Spleen (tissue), 7 donors: Measurements from ENCODE around the gene EFCAB11.

Experiments
- CTCF ChIP-seq, 11 experiments: fragments of 200-600 bp in 7 of 11; fragments of 450-650 bp in 4 of 11; sonication (generic) in 4 of 11; IDR thresholded peaks in 8 of 11; conservative IDR thresholded peaks in 3 of 11; 1 replicate in 7 of 11; 2 replicates in 4 of 11; pipeline versions ENCODE4 v1.4.0 to v1.8.0; 2016 to 2021; ENCODE audit warnings: antibody characterized with exemption in 11 of 11, inconsistent platforms in 4 of 11, mild to moderate bottlenecking in 1 of 11
- POLR2AphosphoS5 ChIP-seq, 3 donors: sonication (generic); formaldehyde crosslinking; IDR thresholded peaks; one replicate each; pipeline ENCODE4 v1.5.1; 2017; ENCODE audit warnings: antibody characterized with exemption in 3 of 3
- donor health status: DM: no; HTN: no; CAD: no; lungs with moderate emphysema.
- donor health status: DM: no; HTN: no; CAD: no.
- donor health status: DM: no; HTN: no; CAD: no.

- TF ChIP-seq CTCF (IDR thresholded peaks at IDR 0.05 in 8 of 11, conservative IDR thresholded peaks at IDR 0.05 in 3 of 11), result no peak
- TF ChIP-seq POLR2AphosphoS5 (IDR thresholded peaks at IDR 0.05), result no peak
Measured at GRCh38 chr14:89927186-89927865, 27.2 kb downstream of the EFCAB11 start.
